GM12874 (cell line): ENCODE results near the gene AP1S2.

ENCODE experiments used
- TF ChIP-seq, protein P1 (sequence below): IDR thresholded peaks from 2 replicates; pipeline ENCODE4 v1.5.1; 2011; ENCODE audit warnings: low read depth, mild to moderate bottlenecking, control low read depth, low read length, moderate library complexity; ENCODE audit not compliant: insufficient read depth

Gene AP1S2

GRCh38 chrX:15855568-15856221, 1.1 kb upstream of the AP1S2 start:
- TF ChIP-seq, protein P1, sequence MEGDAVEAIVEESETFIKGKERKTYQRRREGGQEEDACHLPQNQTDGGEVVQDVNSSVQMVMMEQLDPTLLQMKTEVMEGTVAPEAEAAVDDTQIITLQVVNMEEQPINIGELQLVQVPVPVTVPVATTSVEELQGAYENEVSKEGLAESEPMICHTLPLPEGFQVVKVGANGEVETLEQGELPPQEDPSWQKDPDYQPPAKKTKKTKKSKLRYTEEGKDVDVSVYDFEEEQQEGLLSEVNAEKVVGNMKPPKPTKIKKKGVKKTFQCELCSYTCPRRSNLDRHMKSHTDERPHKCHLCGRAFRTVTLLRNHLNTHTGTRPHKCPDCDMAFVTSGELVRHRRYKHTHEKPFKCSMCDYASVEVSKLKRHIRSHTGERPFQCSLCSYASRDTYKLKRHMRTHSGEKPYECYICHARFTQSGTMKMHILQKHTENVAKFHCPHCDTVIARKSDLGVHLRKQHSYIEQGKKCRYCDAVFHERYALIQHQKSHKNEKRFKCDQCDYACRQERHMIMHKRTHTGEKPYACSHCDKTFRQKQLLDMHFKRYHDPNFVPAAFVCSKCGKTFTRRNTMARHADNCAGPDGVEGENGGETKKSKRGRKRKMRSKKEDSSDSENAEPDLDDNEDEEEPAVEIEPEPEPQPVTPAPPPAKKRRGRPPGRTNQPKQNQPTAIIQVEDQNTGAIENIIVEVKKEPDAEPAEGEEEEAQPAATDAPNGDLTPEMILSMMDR = no peak

GRCh38 chrX:15854080-15854655, 445 bp downstream of the AP1S2 start:
- TF ChIP-seq, protein P1 = peak; percentile 36

DNA sequence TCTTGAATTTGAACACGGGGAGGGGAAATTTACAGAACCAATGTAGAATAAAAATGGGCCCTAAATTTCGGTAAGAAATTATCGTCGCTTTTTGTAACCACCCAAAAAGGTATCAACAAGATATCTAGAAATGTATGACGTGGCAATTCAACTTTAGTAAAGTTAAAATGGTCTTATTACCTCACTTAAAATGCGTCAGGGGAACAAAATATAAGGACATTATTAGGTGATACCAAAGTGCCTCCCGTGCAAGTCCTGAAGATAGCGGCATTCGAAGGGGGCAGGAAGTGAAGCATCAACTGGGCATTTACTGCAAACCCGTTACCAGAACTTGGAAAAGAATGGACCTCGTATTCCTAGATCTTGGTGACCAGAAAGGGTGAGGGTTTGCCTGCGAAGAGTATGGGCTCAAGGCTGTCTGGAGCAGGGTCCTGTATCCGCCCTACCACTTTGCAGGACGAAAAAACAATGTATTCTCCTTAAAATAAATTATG, 980 bp downstream of the AP1S2 start:
- TF ChIP-seq, protein P1 = no peak

- TF ChIP-seq, protein P1 = no peak
These were observed 5.1 kb downstream of the AP1S2 start for GRCh38 chrX:15849555-15849954.

DNA sequence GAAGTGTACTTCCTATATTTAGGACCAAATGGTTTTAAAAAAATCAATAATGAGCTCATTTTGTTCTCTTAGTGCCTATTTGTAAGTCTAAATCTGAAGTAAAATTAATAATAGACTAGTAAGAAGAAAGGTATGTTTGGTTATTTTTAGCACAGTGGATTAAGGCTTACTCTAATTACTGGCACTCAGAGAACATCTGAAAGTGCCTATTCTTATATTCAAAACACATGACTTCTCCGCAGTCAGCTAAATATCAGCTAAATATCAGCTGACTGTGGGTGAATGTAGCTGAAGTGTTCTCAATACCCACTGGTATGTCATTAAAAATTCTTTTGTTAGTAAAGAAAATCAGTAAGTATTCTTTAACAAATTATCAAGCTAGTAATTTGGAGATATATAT, 6.0 kb downstream of the AP1S2 start:
- TF ChIP-seq, protein P1 = no peak

- TF ChIP-seq, protein P1 = no peak
These were observed 10.7 kb downstream of the AP1S2 start for GRCh38 chrX:15843960-15844359.

DNA sequence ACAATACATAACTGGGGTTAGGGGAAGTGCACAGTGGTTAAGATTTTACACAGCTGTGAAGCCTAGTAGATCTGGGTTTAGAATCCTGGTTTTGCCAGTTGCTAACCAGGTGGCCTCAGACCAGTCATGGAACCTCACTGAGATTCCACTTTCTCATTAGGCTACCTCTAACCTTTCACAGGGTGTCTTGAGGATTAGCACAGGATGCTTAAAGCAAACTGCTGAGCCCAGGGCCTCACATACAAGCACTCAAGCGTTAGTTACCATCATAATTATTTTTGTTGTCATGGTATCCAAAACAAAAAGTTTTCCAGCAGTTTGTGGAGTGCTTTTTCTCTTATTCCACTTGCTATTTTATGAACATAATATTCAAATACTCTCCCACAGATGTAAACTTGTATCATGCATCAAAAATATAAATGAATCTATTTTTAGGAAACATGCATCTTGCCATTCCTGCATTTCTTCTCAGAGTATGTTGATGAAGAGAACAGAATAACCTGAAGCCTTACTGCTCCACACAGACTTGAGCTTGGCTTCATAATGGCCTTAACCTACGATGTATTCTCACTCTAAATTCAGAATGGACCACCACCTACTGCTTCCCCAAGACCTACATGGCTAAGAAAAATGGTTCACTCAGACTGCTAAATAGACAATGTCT, 12.6 kb downstream of the AP1S2 start:
- TF ChIP-seq, protein P1 = no peak
